Activated CD4-positive, alpha-beta T cell treated with anti-CD3 and anti-CD28 coated beads, Interleukin-2, amount 50 U/mL, for 24 hours (primary cell): Measurements from ENCODE around the gene ZP1.

Experiments
- DNase-seq, 2 donors: peaks; one replicate each; pipeline ENCODE4 v3.0.0-alpha.2; 2020; ENCODE audit warnings: low read depth in 1 of 2, low spot score in 1 of 2

The ZP1 gene

DNA sequence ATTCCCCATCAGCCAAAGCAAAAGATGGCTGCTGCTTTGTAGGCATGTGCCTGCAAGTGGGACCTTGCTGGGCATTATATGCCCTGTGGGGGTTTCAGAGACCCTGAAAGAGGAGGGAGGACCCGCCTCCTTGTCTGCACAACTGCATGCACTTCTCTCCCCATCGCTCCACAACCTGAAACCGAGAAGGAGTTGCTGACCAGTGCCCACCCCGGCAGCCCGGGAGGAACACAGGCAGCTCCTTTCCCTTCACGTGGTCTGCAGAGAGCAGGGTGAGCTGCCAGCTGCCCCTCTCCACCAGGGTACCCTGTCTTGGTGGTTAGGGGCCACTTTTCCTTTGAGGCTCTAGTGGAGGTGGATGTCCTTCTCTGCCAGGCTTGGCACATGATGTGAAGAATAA, 55.6 kb downstream of the ZP1 start:
- DNase-seq = no peak

DNA sequence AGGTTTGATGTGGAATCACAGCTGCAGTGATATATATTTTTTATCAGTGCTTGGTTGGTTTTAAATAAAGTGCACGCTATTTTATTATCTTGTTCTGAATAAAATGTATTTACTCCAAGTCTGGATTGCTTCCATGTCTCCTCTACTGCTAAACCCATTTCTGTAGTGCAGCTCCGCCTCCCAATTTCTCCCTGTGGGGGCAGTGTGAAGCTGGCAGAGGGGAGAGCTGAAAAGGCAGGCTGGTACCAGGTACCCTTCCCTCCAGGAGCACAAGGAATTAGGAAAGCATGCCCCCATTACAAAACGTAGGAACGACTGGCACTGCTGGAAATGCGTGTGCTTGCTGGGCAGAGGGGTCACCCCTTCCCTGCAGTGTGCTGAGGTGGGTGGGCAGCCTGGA, 56.0 kb downstream of the ZP1 start:
- no peak for DNase-seq

DNA sequence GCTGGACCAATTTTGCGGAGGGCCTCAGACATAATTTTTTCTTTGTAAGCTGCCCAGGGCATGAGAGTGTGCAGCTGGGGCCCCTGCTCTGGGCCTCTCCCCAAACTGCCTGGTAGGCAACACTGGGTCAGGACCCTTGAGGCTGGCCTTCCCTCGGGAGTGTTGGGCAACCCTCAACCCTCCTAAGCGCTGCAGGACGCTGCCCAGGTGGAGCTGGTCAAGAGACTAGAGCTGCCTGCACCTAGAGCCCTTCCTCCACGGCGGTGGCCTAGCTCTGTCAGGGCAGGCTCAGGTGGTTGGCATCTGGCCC, 56.4 kb downstream of the ZP1 start:
- DNase-seq = no peak

DNA sequence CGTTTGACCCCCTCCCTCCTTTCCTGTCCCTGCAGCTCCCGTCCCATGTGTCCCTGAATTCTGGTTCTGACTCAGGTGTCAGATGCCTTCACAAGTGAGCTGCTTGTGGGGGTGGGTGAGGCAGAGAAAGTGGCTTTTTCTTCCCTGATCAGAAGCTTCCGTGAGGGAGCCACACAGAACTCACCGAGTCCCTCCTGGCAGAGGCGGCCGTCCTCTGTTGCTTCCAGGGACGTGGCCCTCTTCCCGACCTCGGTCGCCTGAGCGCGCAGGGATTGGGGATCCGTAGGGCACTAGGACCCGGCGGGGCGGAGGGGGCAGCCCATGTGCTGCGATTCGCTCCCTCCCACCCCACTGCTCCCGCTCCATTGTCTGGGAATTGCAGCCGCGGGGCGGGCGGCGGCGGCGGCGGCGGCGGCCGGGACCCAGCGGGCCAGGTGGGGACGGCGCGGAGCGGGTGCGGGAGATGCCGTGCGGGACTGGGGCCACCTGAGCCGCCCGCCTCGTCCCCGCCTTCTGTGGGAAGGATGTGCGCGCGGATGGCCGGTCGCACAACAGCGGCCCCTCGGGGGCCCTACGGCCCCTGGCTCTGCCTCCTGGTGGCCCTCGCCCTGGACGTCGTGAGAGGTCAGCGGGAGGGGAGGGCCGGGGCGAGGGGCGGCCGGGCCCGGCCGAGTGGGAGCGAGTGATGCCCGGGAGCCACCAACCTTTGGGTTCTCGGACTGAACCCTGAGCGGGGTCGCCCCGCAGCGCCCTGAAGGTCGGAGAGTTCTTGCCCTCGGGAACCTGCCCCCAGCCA, 57.0 kb downstream of the ZP1 start, which contains the start of gene TMEM132A:
Gene TMEM132A, plus strand, starts transcription at position 351 of the 796 bp plus-strand sequence. Its CDS starts 174 bp downstream, at position 525.
- DNase-seq = no peak
